Choroid plexus epithelial cell (primary cell): Measurements from ENCODE around the gene PPP1R9A.
A peak's percentile ranks its signal among the peaks of the same experiment; 100 is the strongest.

Source experiments
- DNase-seq: peaks from one replicate; pipeline ENCODE4 v3.0.0-alpha.2; 2010; ENCODE audit warnings: low read depth
- H3K4me3 ChIP-seq: 2 replicates; pipeline ENCODE4 v1.5.1; 2011; ENCODE audit warnings: low read depth, mild to moderate bottlenecking, control low read depth, low read length, moderate library complexity
- CTCF ChIP-seq: conservative IDR thresholded peaks from 2 replicates; pipeline ENCODE4 v1.5.1; 2011; ENCODE audit warnings: low read depth, mild to moderate bottlenecking, control low read depth, inconsistent platforms, low read length, moderate library complexity

PPP1R9A gene

GRCh38 chr7:95317966-95318365 is 410.6 kb downstream of the PPP1R9A start:
- no peak for DNase-seq
- no peak for TF ChIP-seq CTCF
- H3K4me3 ChIP-seq = no peak overlapping the region

- no peak for TF ChIP-seq CTCF
- no peak for DNase-seq
- H3K4me3 ChIP-seq = no peak overlapping the region
Observed at GRCh38 chr7:95318501-95319100, 411.2 kb downstream of the PPP1R9A start.

GRCh38 chr7:95319570-95319969 is 412.2 kb downstream of the PPP1R9A start:
- TF ChIP-seq CTCF = no peak
- no peak for DNase-seq
- H3K4me3 ChIP-seq = no peak overlapping the region

- DNase-seq = no peak
- no peak for TF ChIP-seq CTCF
- no peak overlapping the region for H3K4me3 ChIP-seq
Observed at GRCh38 chr7:95320651-95321050, 413.3 kb downstream of the PPP1R9A start.

- no peak for DNase-seq
- no peak for TF ChIP-seq CTCF
- no peak overlapping the region for H3K4me3 ChIP-seq
Observed at GRCh38 chr7:95321720-95322119, 414.3 kb downstream of the PPP1R9A start.

- peak; percentile 5 for DNase-seq
- H3K4me3 ChIP-seq = no peak overlapping the region
- TF ChIP-seq CTCF = no peak
Observed at GRCh38 chr7:95322396-95322795, 415.0 kb downstream of the PPP1R9A start.

GRCh38 chr7:95322854-95323253 is 415.5 kb downstream of the PPP1R9A start:
- H3K4me3 ChIP-seq = no peak overlapping the region
- no peak for TF ChIP-seq CTCF
- peak; percentile 2 for DNase-seq
